ENCODE measurements around the gene CYGB. TPM values are rescaled to one million over a fixed set of nuclear protein-coding genes. Genes with fewer than 3 reads are reported as not detected.
"Not testable (repeated sequence)": the region's sequence is repeated elsewhere in the genome, so short reads cannot be mapped to it uniquely, and the experiment has no call there.

The CYGB gene
- total RNA-seq, 2 experiments from 2014 or later, result not detected

DNA sequence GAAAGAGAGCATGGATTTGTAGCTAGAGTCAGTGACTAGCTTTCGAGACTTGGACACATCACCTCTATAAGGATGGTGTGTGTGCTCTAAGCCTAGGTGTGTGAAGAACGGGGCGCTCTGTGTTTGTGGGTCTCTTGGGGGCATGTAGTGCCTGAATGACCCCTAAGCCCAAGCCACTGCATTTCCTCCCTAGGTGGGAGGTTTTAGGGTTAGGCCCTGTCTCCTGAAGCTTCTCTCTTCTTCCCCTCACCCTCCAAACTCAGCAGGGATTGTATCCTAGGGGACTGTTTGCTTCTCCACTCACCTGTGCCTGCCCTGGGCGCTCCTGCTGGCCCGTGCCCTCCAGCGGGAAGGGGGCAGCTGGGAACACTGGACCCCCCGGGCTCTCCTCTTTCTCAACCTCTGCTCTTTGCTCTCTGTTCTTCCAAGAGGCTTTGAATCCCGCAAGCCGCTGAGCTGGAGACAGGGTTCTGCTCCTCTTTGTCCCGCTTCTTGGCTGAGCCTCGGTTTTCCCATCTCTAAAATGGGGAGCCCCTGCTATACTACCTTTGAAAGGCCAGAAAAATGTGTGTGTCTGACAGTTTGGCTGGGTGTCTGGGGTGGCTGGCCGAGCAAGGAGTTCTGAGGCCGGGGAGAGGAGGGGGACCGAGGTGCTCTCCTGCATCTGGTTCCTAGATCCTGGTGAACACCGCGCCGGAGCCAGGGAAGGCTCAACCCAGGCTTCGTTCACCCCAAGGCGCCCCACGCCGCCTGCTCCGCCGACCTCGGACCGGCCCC lies 810 bp downstream of the CYGB start:
- ChIA-PET CTCF (interaction anchor here (0.6 to 1.4 kb wide), 5 partner anchors 8 to 88 kb away, joined by 3 to 9 read pairs (median 3); no protein-coding TSS in a partner anchor), POLR2A (no interaction called here)
- Mint-ChIP-seq H3K9me3 (ENCODE audit: low read depth) (no peaks in the 10 kb centered on the region), H3K36me3 (ENCODE audit: low read depth) (no peaks in the 10 kb centered on the region), H3K27ac (no peak overlapping the region), H3K4me1 (peaks cover 2% of the 10 kb centered on the region), H3K27me3 (peaks cover 29% of the 10 kb centered on the region), H3K4me3 (no peak overlapping the region)
- intact Hi-C loops (cut with DNase I, micrococcal nuclease), result no loop called here
- ATAC-seq, result no peak
- no peak for DNase-seq

DNA sequence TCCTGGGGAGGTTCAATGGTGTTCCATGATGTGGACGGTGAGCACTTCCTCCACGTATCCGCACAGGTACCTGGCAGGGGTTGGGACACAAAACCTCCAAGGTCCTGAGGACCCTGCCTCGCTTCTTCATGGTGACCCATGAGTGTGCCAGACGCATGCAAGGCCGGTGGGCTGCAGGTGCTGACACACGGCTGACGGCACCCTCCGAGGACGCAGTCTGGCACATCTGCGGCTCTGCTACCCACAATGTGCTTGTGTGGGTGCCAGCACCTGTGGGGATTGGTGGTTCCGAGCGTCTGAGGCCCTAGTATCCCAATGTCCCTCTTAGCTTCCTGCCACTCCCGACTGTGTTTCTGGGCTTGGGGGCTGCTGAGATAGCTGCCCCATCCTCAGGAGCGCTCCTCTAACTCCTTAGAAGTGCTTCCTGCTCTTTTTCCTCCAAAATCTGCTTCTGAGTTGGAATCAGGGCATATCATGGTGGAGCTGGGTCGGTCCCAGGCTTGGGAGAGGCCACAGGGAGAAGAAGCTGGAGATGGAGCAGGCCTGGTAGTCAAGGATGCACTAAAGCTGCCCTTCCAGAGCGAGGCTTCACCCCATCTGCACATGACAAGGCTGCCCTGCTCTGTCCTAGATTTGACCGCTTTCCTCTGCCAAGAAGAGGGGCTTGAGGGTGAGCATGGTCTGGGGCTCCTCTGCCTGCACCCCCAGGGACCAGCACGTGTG lies 1.6 kb downstream of the CYGB start:
- no peak overlapping the region for H3K27ac Mint-ChIP-seq
- peaks cover 2% of the 10 kb centered on the region for H3K4me1 Mint-ChIP-seq
- ATAC-seq (no peak), DNase-seq (no peak)
- H3K9me3 Mint-ChIP-seq (ENCODE audit: low read depth), result no peaks in the 10 kb centered on the region
- no peaks in the 10 kb centered on the region for H3K36me3 Mint-ChIP-seq (ENCODE audit: low read depth)
- intact Hi-C loops (cut with DNase I, micrococcal nuclease), result no loop called here
- H3K27me3 Mint-ChIP-seq, result peaks cover 25% of the 10 kb centered on the region
- no peak overlapping the region for H3K4me3 Mint-ChIP-seq
- ChIA-PET POLR2A (no interaction called here), CTCF (interaction anchor here (0.6 to 1.4 kb wide), 4 partner anchors 8 to 89 kb away, joined by 3 to 9 read pairs (median 4); no protein-coding TSS in a partner anchor)

DNA sequence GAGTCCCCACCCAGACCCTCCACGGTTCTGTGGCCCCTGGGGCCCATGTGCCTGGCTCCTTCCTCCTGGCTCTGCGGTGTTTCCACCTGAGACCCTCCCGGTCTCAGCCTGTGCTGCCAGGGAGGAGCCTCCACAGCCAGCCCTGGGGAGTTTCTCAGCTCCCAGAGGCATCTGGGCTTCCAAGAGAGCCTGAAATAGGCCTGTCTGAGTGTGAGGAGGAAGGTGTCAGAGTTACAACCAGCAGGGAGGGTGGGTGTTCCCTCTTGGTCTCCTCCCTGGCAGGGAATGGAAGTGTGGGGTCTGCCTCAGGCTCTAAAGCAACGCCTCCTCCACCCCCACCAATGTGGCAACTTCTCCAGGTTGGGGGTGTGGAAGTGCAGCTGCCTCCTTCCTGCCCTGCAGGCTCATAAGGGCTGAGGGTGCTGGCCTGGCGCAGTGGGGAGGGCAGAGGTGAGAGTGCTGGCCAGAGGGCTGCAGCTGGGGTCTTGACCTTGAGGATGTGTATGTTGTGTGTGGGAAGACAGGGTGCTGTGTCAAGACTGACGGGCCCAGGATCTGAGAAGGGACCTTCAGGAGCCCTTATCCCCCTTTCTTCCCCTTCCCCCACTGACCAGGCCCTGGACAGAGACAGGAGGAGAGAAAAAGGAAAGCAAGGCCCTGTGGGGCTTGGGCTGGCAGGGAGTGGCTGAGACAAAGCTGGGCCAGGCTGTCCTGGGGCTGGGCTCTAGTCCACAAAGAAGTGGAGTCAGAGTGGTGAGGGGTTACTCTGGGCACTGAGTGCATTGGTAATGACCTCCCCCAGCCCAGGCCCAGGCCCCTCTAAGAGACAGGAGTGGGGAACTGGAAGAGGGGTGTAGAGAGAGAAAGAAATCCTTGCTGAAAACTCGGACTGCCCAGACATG lies 2.4 kb downstream of the CYGB start:
- H3K27ac Mint-ChIP-seq, result no peak overlapping the region

DNA sequence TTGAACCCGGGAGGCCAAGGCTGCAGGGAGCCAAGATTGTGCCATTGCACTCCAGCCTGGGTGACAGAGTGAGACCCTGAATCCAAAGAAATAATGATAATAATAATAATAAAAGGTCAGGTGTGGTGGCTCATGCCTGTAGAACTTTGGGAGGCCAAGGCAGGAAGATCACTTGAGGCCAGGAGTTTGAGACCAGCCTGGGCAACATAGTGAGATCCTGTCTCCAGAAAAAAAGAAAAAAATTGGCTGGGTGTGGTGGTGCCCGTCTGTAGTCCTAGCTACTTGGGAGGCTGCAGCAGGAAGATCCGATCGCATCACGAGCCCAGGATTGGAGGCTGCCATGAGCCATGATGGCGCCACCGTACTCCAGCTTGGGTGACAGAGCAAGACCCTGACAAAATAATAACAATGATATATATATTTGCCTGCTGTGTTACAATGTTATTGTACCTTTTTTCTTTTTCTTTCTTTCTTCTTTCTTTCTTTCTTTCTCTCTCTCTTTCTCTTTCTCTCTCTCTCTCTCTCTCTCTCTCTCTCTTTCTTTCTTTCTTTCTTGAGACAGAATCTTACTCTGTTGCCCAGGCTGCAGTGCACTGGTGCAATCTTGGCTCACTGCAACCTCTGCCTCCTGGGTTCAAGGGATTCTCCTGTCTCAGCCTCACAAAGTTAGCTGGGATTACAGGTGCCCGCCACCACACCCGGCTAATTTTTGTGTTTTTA lies 3.7 kb downstream of the CYGB start:
- ChIA-PET CTCF (interaction anchor here (0.6 to 1.6 kb wide), 4 partner anchors 10 to 15 kb away, joined by 3 to 8 read pairs (median 4); no protein-coding TSS in a partner anchor), POLR2A (interaction anchor here (0.5 kb wide), 1 partner anchor 24 kb away, joined by 3 read pairs; no protein-coding TSS in a partner anchor)
- H3K4me3 Mint-ChIP-seq; H3K27ac Mint-ChIP-seq; intact Hi-C loops (cut with DNase I, micrococcal nuclease); ATAC-seq; H3K36me3 Mint-ChIP-seq (ENCODE audit: low read depth); H3K9me3 Mint-ChIP-seq (ENCODE audit: low read depth); DNase-seq: not testable (repeated sequence)
- H3K4me1 Mint-ChIP-seq, result peaks cover 12% of the 10 kb centered on the region
- peaks cover 12% of the 10 kb centered on the region for H3K27me3 Mint-ChIP-seq

More for the DNA sequence above, 2.4 kb downstream of the CYGB start:
- DNase-seq (no peak), ATAC-seq (no peak)
- ChIA-PET POLR2A (no interaction called here), CTCF (interaction anchor here (1.6 kb wide), 1 partner anchor 12 kb away, joined by 8 read pairs; no protein-coding TSS in a partner anchor)
- Mint-ChIP-seq H3K27me3 (peaks cover 23% of the 10 kb centered on the region), H3K9me3 (ENCODE audit: low read depth) (no peaks in the 10 kb centered on the region), H3K36me3 (ENCODE audit: low read depth) (no peaks in the 10 kb centered on the region), H3K4me3 (no peak overlapping the region), H3K4me1 (peaks cover 6% of the 10 kb centered on the region)
- intact Hi-C loops (cut with DNase I, micrococcal nuclease), result no loop called here

DNA sequence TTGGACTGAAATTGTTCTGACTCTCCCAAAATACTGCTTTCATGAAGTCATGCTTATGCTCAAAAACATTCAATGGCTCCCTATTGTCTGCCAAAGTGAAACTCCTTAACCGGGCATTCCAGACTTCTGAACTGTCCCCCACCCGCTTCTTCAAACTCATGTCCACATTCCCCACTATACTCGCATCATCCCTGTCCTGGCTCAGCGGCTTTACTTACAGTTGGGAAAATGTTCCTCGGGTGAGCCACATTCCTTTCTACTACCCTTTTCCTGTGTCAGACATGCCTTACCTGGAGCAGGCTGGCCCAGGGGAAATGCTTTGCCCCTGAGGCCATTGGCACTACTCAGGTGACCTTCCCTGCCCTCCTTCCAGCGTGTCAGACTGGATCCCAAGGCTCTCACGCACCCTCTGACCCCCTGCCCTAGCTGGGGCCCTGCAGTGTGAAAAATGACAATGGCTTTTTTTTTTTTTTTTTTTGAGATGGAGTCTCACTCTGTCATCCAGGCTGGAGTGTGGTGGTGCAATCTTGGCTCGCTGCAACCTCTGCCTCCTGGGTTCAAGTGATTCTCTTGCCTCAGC lies 5.3 kb downstream of the CYGB start:
- peaks cover 23% of the 10 kb centered on the region for H3K4me1 Mint-ChIP-seq
- no peak overlapping the region for H3K27ac Mint-ChIP-seq
- intact Hi-C loops (cut with DNase I, micrococcal nuclease), result no loop called here
- DNase-seq (no peak), ATAC-seq (no peak)
- no peak overlapping the region for H3K4me3 Mint-ChIP-seq
- no peaks in the 10 kb centered on the region for H3K9me3 Mint-ChIP-seq (ENCODE audit: low read depth)
- no peaks in the 10 kb centered on the region for H3K36me3 Mint-ChIP-seq (ENCODE audit: low read depth)
- ChIA-PET POLR2A (interaction anchor here (0.6 to 0.7 kb wide), 2 partner anchors 35 to 710 kb away, joined by 3 to 5 read pairs; no protein-coding TSS in a partner anchor), CTCF (interaction anchor here (1.1 to 1.4 kb wide), 2 partner anchors 9 to 15 kb away, joined by 3 to 4 read pairs; no protein-coding TSS in a partner anchor)
- H3K27me3 Mint-ChIP-seq, result peaks cover 8% of the 10 kb centered on the region

DNA sequence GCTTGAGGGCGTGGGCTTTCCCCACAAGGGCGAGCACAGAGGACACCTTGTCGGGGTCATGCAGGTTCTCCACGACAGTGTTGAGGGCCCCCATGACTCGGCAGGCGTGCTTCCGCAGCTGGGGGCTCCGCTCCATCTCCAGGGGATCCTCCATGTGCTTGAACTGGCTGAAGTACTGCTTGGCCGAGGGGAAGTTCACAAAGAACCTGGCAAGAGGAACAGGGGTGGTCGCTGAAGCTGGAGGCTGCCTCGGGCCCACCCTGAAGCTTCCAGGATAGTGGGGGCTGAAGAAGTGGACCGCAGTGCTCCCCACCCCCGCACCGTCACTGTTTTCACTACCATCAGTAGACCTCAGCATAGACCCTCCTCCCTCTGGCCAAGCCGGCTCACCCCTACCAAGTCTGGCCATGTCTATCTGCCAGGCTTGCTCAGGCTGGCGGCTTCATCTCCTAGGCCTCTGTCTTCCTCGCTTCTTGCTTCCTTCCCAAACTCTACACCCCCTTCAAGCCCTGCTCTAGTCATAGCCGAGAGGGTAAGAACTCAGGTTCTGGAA lies 5.9 kb downstream of the CYGB start:
- Mint-ChIP-seq H3K9me3 (ENCODE audit: low read depth) (no peaks in the 10 kb centered on the region), H3K27ac (no peak overlapping the region), H3K27me3 (peaks cover 6% of the 10 kb centered on the region), H3K4me1 (peaks cover 24% of the 10 kb centered on the region), H3K4me3 (no peak overlapping the region), H3K36me3 (ENCODE audit: low read depth) (no peaks in the 10 kb centered on the region)
- no peak for DNase-seq
- intact Hi-C loops (cut with DNase I, micrococcal nuclease), result no loop called here
- ChIA-PET CTCF (interaction anchor here (1.1 kb wide), 1 partner anchor 8 kb away, joined by 3 read pairs; no protein-coding TSS in a partner anchor), POLR2A (interaction anchor here (0.6 kb wide), 1 partner anchor 35 kb away, joined by 3 read pairs; no protein-coding TSS in a partner anchor)
- ATAC-seq, result no peak

DNA sequence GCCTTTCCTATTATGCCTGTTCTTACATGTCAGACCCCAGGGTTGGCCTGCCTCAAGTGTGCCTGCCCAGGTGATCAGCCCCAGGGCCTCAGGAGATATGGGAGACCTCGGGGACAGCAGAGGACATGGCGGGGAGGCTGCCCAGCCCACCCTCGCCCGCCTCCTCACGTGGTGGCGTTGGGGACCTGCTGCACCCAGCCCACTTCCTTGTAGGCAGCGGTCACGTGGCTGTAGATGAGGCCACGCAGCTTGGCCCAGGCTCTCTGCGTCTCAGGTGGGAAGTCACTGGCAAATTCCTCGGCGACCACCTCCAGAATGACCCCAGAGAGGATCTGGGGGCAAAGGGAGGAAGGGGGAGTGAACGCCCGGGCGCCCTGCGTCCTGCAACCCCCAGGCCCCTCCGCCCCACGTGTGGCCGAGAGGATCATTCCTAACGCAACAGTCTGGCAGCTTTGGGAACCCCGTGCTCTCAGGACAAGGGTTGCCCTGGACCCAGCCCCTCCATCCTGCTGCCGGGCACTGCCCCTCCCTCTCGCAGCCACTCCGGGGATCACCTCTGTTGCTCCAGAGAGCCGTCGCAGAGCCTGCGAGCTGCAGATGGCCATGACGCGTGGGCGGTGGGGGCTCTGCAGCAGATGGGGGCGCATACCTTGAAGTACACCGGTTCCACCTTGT lies 6.6 kb downstream of the CYGB start:
- POLR2A ChIA-PET, result no interaction called here

DNA sequence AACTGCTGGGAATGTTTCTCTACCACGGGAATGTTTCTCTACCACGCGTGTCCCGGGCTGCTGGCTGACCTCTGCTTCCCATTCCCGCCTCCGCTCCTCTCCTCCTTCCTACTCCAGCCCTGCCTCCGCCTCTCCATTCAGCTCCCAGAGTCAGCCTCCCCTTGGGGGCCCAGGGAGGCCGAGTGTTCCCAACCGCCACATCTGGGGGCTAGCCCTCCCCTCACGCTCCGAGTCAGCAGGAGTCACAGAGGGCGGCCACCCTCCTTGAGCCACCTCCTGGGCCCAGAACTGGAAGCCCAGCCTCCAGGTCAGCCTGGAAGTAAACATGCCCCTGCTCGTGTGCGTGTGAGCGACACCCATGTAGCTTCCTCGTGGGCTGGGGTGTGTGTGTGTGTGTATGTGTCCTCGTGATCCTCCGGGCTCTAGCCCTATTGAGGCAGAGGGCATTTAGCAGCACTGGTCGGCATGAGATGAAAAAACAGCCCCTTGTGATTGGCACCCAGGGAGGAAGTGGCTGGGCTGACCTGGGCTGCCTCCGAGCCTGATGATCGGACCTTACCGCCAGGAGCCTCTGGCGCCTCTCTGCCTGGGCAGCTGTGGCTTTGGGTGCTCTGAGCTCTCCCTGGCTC lies 7.3 kb downstream of the CYGB start:
- ChIA-PET CTCF (interaction anchor here (0.6 to 1.3 kb wide), 4 partner anchors 23 to 94 kb away, joined by 3 to 4 read pairs (median 3); no protein-coding TSS in a partner anchor), POLR2A (no interaction called here)
- DNase-seq (no peak), ATAC-seq (no peak)
- Mint-ChIP-seq H3K27ac (no peak overlapping the region), H3K9me3 (ENCODE audit: low read depth) (no peaks in the 10 kb centered on the region), H3K36me3 (ENCODE audit: low read depth) (no peaks in the 10 kb centered on the region), H3K27me3 (no peaks in the 10 kb centered on the region), H3K4me3 (no peak overlapping the region), H3K4me1 (peaks cover 24% of the 10 kb centered on the region)
- intact Hi-C loops (cut with DNase I, micrococcal nuclease), result no loop called here

More for the DNA sequence above, 6.6 kb downstream of the CYGB start:
- Mint-ChIP-seq H3K36me3 (ENCODE audit: low read depth) (no peaks in the 10 kb centered on the region), H3K27me3 (peaks cover 3% of the 10 kb centered on the region), H3K9me3 (ENCODE audit: low read depth) (no peaks in the 10 kb centered on the region), H3K27ac (no peak overlapping the region), H3K4me3 (no peak overlapping the region), H3K4me1 (peaks cover 24% of the 10 kb centered on the region)
- ATAC-seq (no peak), DNase-seq (no peak)
- intact Hi-C loops (cut with DNase I, micrococcal nuclease), result no loop called here
- CTCF ChIA-PET, result interaction anchor here (1.0 kb wide), 1 partner anchor 24 kb away, joined by 3 read pairs; no protein-coding TSS in a partner anchor
